H9 (cell line): ENCODE data around the gene HPGDS. TPM values are rescaled to one million over a fixed set of nuclear protein-coding genes. Genes with fewer than 3 reads are reported as not detected.

Experiments
- DNase-seq: peaks from one replicate; pipeline ENCODE4 v3.0.0-alpha.2; 2017
- H2AFZ ChIP-seq: one replicate; pipeline ENCODE4 v1.6.1; 2013; ENCODE audit warnings: mild to moderate bottlenecking, low read length, control low read depth, moderate library complexity
- H2AK5ac ChIP-seq: 2 replicates; pipeline ENCODE4 v1.6.1; 2013; ENCODE audit warnings: low read length, control low read depth, mixed read lengths; ENCODE audit not compliant: insufficient read length
- H2BK120ac ChIP-seq: one replicate; pipeline ENCODE4 v1.6.1; 2013; ENCODE audit warnings: low read depth, mild to moderate bottlenecking, low read length, control low read depth, inconsistent platforms; ENCODE audit not compliant: poor library complexity, severe bottlenecking
- H2BK12ac ChIP-seq: 2 replicates; pipeline ENCODE4 v1.6.1; 2013; ENCODE audit warnings: low read length, control low read depth, mixed read lengths, low read depth; ENCODE audit not compliant: insufficient read length
- H2BK15ac ChIP-seq: 2 replicates; pipeline ENCODE4 v1.6.1; 2013; ENCODE audit warnings: low read depth, low read length, control low read depth
- H2BK20ac ChIP-seq: one replicate; pipeline ENCODE4 v1.6.1; 2013; ENCODE audit warnings: low read depth, mild to moderate bottlenecking, low read length, control low read depth, inconsistent platforms; ENCODE audit not compliant: poor library complexity, severe bottlenecking
- H2BK5ac ChIP-seq: 2 replicates; pipeline ENCODE4 v1.6.1; 2013; ENCODE audit warnings: low read length, control low read depth, mixed read lengths; ENCODE audit not compliant: insufficient read length
- H3K14ac ChIP-seq: 2 replicates; pipeline ENCODE4 v1.6.1; 2013; ENCODE audit warnings: low read length, control low read depth; ENCODE audit not compliant: insufficient read depth
- H3K18ac ChIP-seq: 2 replicates; pipeline ENCODE4 v1.6.1; 2013; ENCODE audit warnings: low read depth, mild to moderate bottlenecking, mixed read lengths, low read length, control low read depth; ENCODE audit not compliant: insufficient read length
- H3K23ac ChIP-seq: 2 replicates; pipeline ENCODE4 v1.6.1; 2013; ENCODE audit warnings: low read length, control low read depth, mixed read lengths, low read depth; ENCODE audit not compliant: insufficient read length
- H3K23me2 ChIP-seq: 2 replicates; pipeline ENCODE4 v1.6.1; 2013; ENCODE audit warnings: low read depth, mild to moderate bottlenecking, mixed read lengths, low read length, control low read depth; ENCODE audit not compliant: insufficient read length, poor library complexity, severe bottlenecking
- H3K27ac ChIP-seq: 2 replicates; pipeline ENCODE4 v1.5.1; 2013; ENCODE audit warnings: low read length, control low read depth, mixed read lengths, low read depth; ENCODE audit not compliant: insufficient read length
- H3K27me3 ChIP-seq: 2 replicates; pipeline ENCODE4 v1.6.1; 2013; ENCODE audit warnings: low read length, control low read depth, inconsistent platforms; ENCODE audit not compliant: insufficient read depth
- H3K4ac ChIP-seq: 2 replicates; pipeline ENCODE4 v1.6.1; 2013; ENCODE audit warnings: low read depth, mild to moderate bottlenecking, control low read depth, inconsistent platforms, low read length, moderate library complexity
- H3K4me1 ChIP-seq: 2 replicates; pipeline ENCODE4 v1.6.1; 2013; ENCODE audit warnings: low read length, control low read depth, inconsistent platforms; ENCODE audit not compliant: insufficient read depth
- H3K4me2 ChIP-seq: 2 replicates; pipeline ENCODE4 v1.6.1; 2013; ENCODE audit warnings: low read length, control low read depth, mixed read lengths; ENCODE audit not compliant: insufficient read length, insufficient read depth
- H3K56ac ChIP-seq: 2 replicates; pipeline ENCODE4 v1.6.1; 2013; ENCODE audit warnings: low read depth, mild to moderate bottlenecking, mixed read lengths, low read length, control low read depth; ENCODE audit not compliant: insufficient read length
- H3K79me1 ChIP-seq: 2 replicates; pipeline ENCODE4 v1.6.1; 2013; ENCODE audit warnings: low read depth, mild to moderate bottlenecking, moderate library complexity, low read length, control low read depth, inconsistent platforms; ENCODE audit not compliant: insufficient read depth, poor library complexity, severe bottlenecking
- H3K79me2 ChIP-seq: 2 replicates; pipeline ENCODE4 v1.6.1; 2013; ENCODE audit warnings: low read length, control low read depth, inconsistent platforms; ENCODE audit not compliant: insufficient read depth
- H3K9ac ChIP-seq: 2 replicates; pipeline ENCODE4 v1.6.1; 2013; ENCODE audit warnings: low read length, control low read depth, mixed read lengths; ENCODE audit not compliant: insufficient read length; ENCODE audit errors: extremely low read depth
- H3K9me3 ChIP-seq: one replicate; pipeline ENCODE4 v1.6.1; 2013; ENCODE audit warnings: low read depth, low read length, inconsistent platforms; ENCODE audit not compliant: control insufficient read depth
- H3T11ph ChIP-seq: one replicate; pipeline ENCODE4 v1.6.1; 2013; ENCODE audit warnings: mild to moderate bottlenecking, low read length, control low read depth, inconsistent platforms
- H4K20me1 ChIP-seq: one replicate; pipeline ENCODE4 v1.6.1; 2013; ENCODE audit not compliant: control insufficient read depth, insufficient read length, insufficient read depth
- H4K5ac ChIP-seq: 2 replicates; pipeline ENCODE4 v1.6.1; 2013; ENCODE audit warnings: low read depth, mild to moderate bottlenecking, mixed read lengths, low read length, control low read depth; ENCODE audit not compliant: insufficient read length
- H4K8ac ChIP-seq: replicated peaks from 2 replicates; pipeline ENCODE4 v1.6.1; 2013; ENCODE audit warnings: low read length, control low read depth, mixed read lengths, low read depth; ENCODE audit not compliant: insufficient read length
- H4K91ac ChIP-seq: 2 replicates; pipeline ENCODE4 v1.6.1; 2013; ENCODE audit warnings: low read depth, mild to moderate bottlenecking, moderate library complexity, mixed read lengths, low read length, control low read depth; ENCODE audit not compliant: insufficient read length
- H3K27ac Mint-ChIP-seq, 3 experiments: 2 replicates in 2 of 3; 3 replicates in 1 of 3; pipeline ENCODE4 v1.8.0; 2020 to 2021; ENCODE audit warnings: mixed read lengths in 3 of 3, mild to moderate bottlenecking in 1 of 3, moderate library complexity in 1 of 3
- H3K27me3 Mint-ChIP-seq: 2 replicates; pipeline ENCODE4 v1.8.0; 2021; ENCODE audit warnings: low read depth, mild to moderate bottlenecking, moderate library complexity, mixed read lengths
- H3K36me3 Mint-ChIP-seq, 3 experiments: 2 replicates in 2 of 3; 3 replicates in 1 of 3; pipeline ENCODE4 v1.8.0; 2020 to 2021; ENCODE audit warnings: low read depth in 3 of 3, mixed read lengths in 3 of 3; ENCODE audit not compliant: insufficient read depth in 1 of 3
- H3K4me1 Mint-ChIP-seq, 2 experiments: 2 replicates each; pipeline ENCODE4 v1.8.0; 2020; ENCODE audit warnings: mixed read lengths in 2 of 2
- H3K4me3 Mint-ChIP-seq, 2 experiments: 2 replicates in 1 of 2; 3 replicates in 1 of 2; pipeline ENCODE4 v1.8.0; 2020 to 2021; ENCODE audit warnings: mild to moderate bottlenecking in 2 of 2, mixed read lengths in 2 of 2, moderate library complexity in 1 of 2
- H3K9me3 Mint-ChIP-seq, 2 experiments: 2 replicates in 1 of 2; 3 replicates in 1 of 2; pipeline ENCODE4 v1.8.0; 2020; ENCODE audit warnings: mild to moderate bottlenecking in 2 of 2, mixed read lengths in 2 of 2, moderate library complexity in 1 of 2
- WGBS: extraction: QIAGEN DNeasy Blood & Tissue Kit; methylation state at CpG from one replicate; pipeline ENCODE4 v1.1.7; 2013; ENCODE audit warnings: missing lambda C conversion rate, low lambda C conversion rate, mixed read lengths; ENCODE audit not compliant: insufficient read length; ENCODE audit errors: extremely low coverage; 5-methylcytosine and 5-hydroxymethylcytosine counted together
- total RNA-seq: library from RNA; stranded (reverse); gene quantifications from 2 replicates; pipeline ENCODE4 v1.2.1, GENCODE V29; 2021
- TF ChIP-seq, protein P1 (sequence below): fragments of 200-600 bp; sonication (generic); conservative IDR thresholded peaks from 3 replicates; pipeline ENCODE4 v1.8.0; 2021; ENCODE audit warnings: antibody characterized with exemption, mild to moderate bottlenecking

The HPGDS gene
- total RNA-seq, 1 experiment from 2014 or later, result not detected

DNA sequence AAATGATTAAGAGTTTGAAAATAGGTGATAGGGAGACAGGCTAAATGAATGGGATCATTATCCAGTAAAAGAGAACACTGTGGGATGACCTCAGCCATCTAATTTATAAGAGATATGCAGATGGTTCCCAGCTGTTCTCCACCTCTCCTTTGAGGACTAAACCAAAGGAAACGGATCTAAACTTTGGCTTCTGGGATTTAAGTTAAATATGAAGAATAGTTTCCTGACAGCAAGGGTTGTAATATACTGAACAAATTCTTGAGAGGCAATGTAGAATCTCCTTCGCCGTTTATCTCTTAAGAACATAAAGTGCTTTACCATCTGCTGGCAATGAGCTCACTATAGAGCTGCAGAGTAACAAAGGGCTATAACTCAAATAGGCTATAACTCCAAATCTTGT, 35.4 kb upstream of the HPGDS start:
- Histone ChIP-seq H3K79me2 (no peaks in the 10 kb centered on the region), H3K14ac (no peak overlapping the region), H4K91ac (no peak overlapping the region), H3K23me2 (no peaks in the 10 kb centered on the region), H2BK15ac (no peak overlapping the region), H2AK5ac (no peak overlapping the region), H4K5ac (no peak overlapping the region), H3K9me3 (no peaks in the 10 kb centered on the region), H4K8ac (no peak overlapping the region), H3K27ac (no peak overlapping the region), H2BK12ac (no peak overlapping the region), H2BK20ac (no peak overlapping the region), H3K4me2 (no peak overlapping the region), H2BK5ac (no peak overlapping the region), H3K4me1 (no peaks in the 10 kb centered on the region; the same call in 1 of the 2 replicates), H3K56ac (no peak overlapping the region), H2AFZ (no peak overlapping the region), H3K4ac (no peak overlapping the region), H3K23ac (no peak overlapping the region), H3K27me3 (no peaks in the 10 kb centered on the region), H3K9ac (no peak overlapping the region), H2BK120ac (no peak overlapping the region), H3K18ac (no peak overlapping the region), H3T11ph (no peak overlapping the region), H4K20me1 (no peaks in the 10 kb centered on the region), H3K79me1 (no peaks in the 10 kb centered on the region)
- Mint-ChIP-seq H3K9me3 (no peaks in the 10 kb centered on the region), H3K4me1 (peaks cover 0 to 2% of the 10 kb centered on the region in 2 experiments; a peak in 1 of 4 replicates), H3K27me3 (no peaks in the 10 kb centered on the region), H3K27ac (no peak overlapping the region), H3K4me3 (no peak overlapping the region), H3K36me3 (no peaks in the 10 kb centered on the region)
- DNase-seq, result no peak
- TF ChIP-seq, protein P1, sequence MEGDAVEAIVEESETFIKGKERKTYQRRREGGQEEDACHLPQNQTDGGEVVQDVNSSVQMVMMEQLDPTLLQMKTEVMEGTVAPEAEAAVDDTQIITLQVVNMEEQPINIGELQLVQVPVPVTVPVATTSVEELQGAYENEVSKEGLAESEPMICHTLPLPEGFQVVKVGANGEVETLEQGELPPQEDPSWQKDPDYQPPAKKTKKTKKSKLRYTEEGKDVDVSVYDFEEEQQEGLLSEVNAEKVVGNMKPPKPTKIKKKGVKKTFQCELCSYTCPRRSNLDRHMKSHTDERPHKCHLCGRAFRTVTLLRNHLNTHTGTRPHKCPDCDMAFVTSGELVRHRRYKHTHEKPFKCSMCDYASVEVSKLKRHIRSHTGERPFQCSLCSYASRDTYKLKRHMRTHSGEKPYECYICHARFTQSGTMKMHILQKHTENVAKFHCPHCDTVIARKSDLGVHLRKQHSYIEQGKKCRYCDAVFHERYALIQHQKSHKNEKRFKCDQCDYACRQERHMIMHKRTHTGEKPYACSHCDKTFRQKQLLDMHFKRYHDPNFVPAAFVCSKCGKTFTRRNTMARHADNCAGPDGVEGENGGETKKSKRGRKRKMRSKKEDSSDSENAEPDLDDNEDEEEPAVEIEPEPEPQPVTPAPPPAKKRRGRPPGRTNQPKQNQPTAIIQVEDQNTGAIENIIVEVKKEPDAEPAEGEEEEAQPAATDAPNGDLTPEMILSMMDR, result no peak
- WGBS, result no CpG with 5 or more reads among the region's 3 CpGs
